ENCODE data around the gene INHBC.

GRCh38 chr12:57489157-57489641, 54.6 kb downstream of the INHBC start:
- TF ChIP-seq RXRA (IDR thresholded peaks at IDR 0.05; ENCODE audit: borderline replicate concordance, low read depth) (no peak), MAX (IDR thresholded peaks at IDR 0.05; ENCODE audit: low read depth) (no peak), CTCF (IDR thresholded peaks at IDR 0.05) (no peak), GABPA (IDR thresholded peaks at IDR 0.05; ENCODE audit: low read depth) (no peak), PBX3 (IDR thresholded peaks at IDR 0.05) (no peak)
